Measurements from ENCODE around the gene ARRDC2. TPM values are rescaled to one million over a fixed set of nuclear protein-coding genes. Genes with fewer than 3 reads are reported as not detected.

Gene ARRDC2
- total and polyA plus RNA-seq, 3 experiments from 2014 or later = 33.5 to 45.8 (median 37.1) TPM

- H3K27me3 Mint-ChIP-seq = peaks cover 0 to 2% of the 10 kb centered on the region in 2 donors
- Histone ChIP-seq H3K27ac (ENCODE audit: low read depth, low read length) (no peak overlapping the region), H3K9me3 (ENCODE audit: low read length) (no peaks in the 10 kb centered on the region), H3K4me3 (ENCODE audit: low read length) (no peak overlapping the region), H3K27me3 (ENCODE audit: insufficient read depth, low read length, poor library complexity, severe bottlenecking) (no peaks in the 10 kb centered on the region), H3K4me1 (ENCODE audit: insufficient read depth, low read length) (peaks cover 61% of the 10 kb centered on the region), H3K36me3 (ENCODE audit: insufficient read depth, low read length) (peaks cover 43% of the 10 kb centered on the region)
- no peaks in the 10 kb centered on the region for H3K9me3 Mint-ChIP-seq
- no peak for DNase-seq
- CTCF ChIA-PET = interaction anchor here (0.8 to 9.8 kb wide), 5 partner anchors 8 to 72 kb away, joined by 3 to 168 read pairs (median 4); no protein-coding TSS in a partner anchor
- H3K4me1 Mint-ChIP-seq = peaks cover 31 to 55% (median 54%) of the 10 kb centered on the region in 3 donors
- POLR2A ChIA-PET = interaction anchor here (1.1 to 2.6 kb wide), 4 partner anchors 9 to 35 kb away, joined by 3 to 9 read pairs (median 4); no protein-coding TSS in a partner anchor
- H3K36me3 Mint-ChIP-seq = peaks cover 9 to 71% (median 18%) of the 10 kb centered on the region in 3 donors
- no peak overlapping the region for H3K4me3 Mint-ChIP-seq
- no peak overlapping the region for H3K27ac Mint-ChIP-seq
Observed at GRCh38 chr19:18010149-18010548, 2.2 kb downstream of the ARRDC2 start.

GRCh38 chr19:18013210-18014111 is 5.5 kb downstream of the ARRDC2 start:
- peaks cover 29 to 65% (median 48%) of the 10 kb centered on the region in 3 donors for H3K4me1 Mint-ChIP-seq
- POLR2A ChIA-PET = interaction anchor here (1.0 to 2.1 kb wide), 4 partner anchors 18 to 84 kb away, joined by 3 to 6 read pairs (median 4); partner anchors contain the start of gene MAST3

GRCh38 chr19:18014197-18014596 is 6.2 kb downstream of the ARRDC2 start:
- peak overlapping the region; percentile 23 to 85 (median 66) for H3K4me3 Mint-ChIP-seq

More at GRCh38 chr19:18013210-18014111, 5.5 kb downstream of the ARRDC2 start:
- H3K4me3 Mint-ChIP-seq = peak overlapping the region; percentile 51 to 85 (median 71)
- no peaks in the 10 kb centered on the region for H3K27me3 Mint-ChIP-seq
- peaks cover 48% of the 10 kb centered on the region for H3K36me3 ChIP-seq (ENCODE audit: insufficient read depth, low read length)
- no peaks in the 10 kb centered on the region for H3K9me3 Mint-ChIP-seq
- no peak overlapping the region for H3K4me3 ChIP-seq (ENCODE audit: low read length)
- H3K4me1 ChIP-seq (ENCODE audit: insufficient read depth, low read length) = peaks cover 69% of the 10 kb centered on the region
- H3K9me3 ChIP-seq (ENCODE audit: low read length) = no peaks in the 10 kb centered on the region
- no peak overlapping the region for H3K27ac ChIP-seq (ENCODE audit: low read depth, low read length)
- H3K27me3 ChIP-seq (ENCODE audit: insufficient read depth, low read length, poor library complexity, severe bottlenecking) = no peaks in the 10 kb centered on the region
- H3K36me3 Mint-ChIP-seq = peaks cover 10 to 67% (median 23%) of the 10 kb centered on the region in 3 donors
- CTCF ChIA-PET = interaction anchor here (1.1 to 9.8 kb wide), 3 partner anchors 11 to 46 kb away, joined by 5 to 168 read pairs (median 10); no protein-coding TSS in a partner anchor
- peak overlapping the region; percentile 71 to 97 (median 91) for H3K27ac Mint-ChIP-seq
- DNase-seq = no peak

GRCh38 chr19:18016209-18016910 is 8.4 kb downstream of the ARRDC2 start:
- H3K4me3 Mint-ChIP-seq = no peak overlapping the region
- Histone ChIP-seq H3K4me1 (ENCODE audit: insufficient read depth, low read length) (peaks cover 56% of the 10 kb centered on the region), H3K36me3 (ENCODE audit: insufficient read depth, low read length) (peaks cover 22% of the 10 kb centered on the region), H3K27ac (ENCODE audit: low read depth, low read length) (no peak overlapping the region), H3K9me3 (ENCODE audit: low read length) (no peaks in the 10 kb centered on the region), H3K27me3 (ENCODE audit: insufficient read depth, low read length, poor library complexity, severe bottlenecking) (no peaks in the 10 kb centered on the region), H3K4me3 (ENCODE audit: low read length) (no peak overlapping the region)
- H3K36me3 Mint-ChIP-seq = peaks cover 10 to 39% (median 16%) of the 10 kb centered on the region in 3 donors
- DNase-seq = no peak
- ChIA-PET POLR2A (interaction anchor here (1.5 to 1.6 kb wide), 2 partner anchors 8 to 43 kb away, joined by 3 to 5 read pairs; partner anchors contain the start of gene ARRDC2), CTCF (interaction anchor here (1.0 to 1.8 kb wide), 5 partner anchors 8 to 40 kb away, joined by 3 to 8 read pairs (median 4); partner anchors contain the start of gene ARRDC2)
- H3K9me3 Mint-ChIP-seq = no peaks in the 10 kb centered on the region
- H3K27ac Mint-ChIP-seq = peak overlapping the region in 4 of 8 donors; percentile 29 to 76 (median 52)
- no peaks in the 10 kb centered on the region for H3K27me3 Mint-ChIP-seq
- peaks cover 36 to 70% (median 52%) of the 10 kb centered on the region in 3 donors for H3K4me1 Mint-ChIP-seq

More at GRCh38 chr19:18014197-18014596, 6.2 kb downstream of the ARRDC2 start:
- Mint-ChIP-seq H3K27ac (peak overlapping the region; percentile 71 to 97 (median 91)), H3K4me1 (peaks cover 24 to 62% (median 42%) of the 10 kb centered on the region in 3 donors), H3K9me3 (no peaks in the 10 kb centered on the region), H3K27me3 (no peaks in the 10 kb centered on the region), H3K36me3 (peaks cover 10 to 60% (median 20%) of the 10 kb centered on the region in 3 donors)
- peaks cover 61% of the 10 kb centered on the region for H3K4me1 ChIP-seq (ENCODE audit: insufficient read depth, low read length)
- CTCF ChIA-PET = interaction anchor here (1.8 to 9.8 kb wide), 3 partner anchors 10 to 45 kb away, joined by 8 to 168 read pairs (median 10); no protein-coding TSS in a partner anchor
- no peak overlapping the region for H3K27ac ChIP-seq (ENCODE audit: low read depth, low read length)
- POLR2A ChIA-PET = interaction anchor here (1.1 to 2.1 kb wide), 4 partner anchors 15 to 84 kb away, joined by 3 to 6 read pairs (median 4); partner anchors contain the start of gene MAST3
- H3K4me3 ChIP-seq (ENCODE audit: low read length) = peak overlapping the region; percentile 30
- DNase-seq = peak in 3 of 5 donors; percentile 30 to 84 (median 75)
- no peaks in the 10 kb centered on the region for H3K27me3 ChIP-seq (ENCODE audit: insufficient read depth, low read length, poor library complexity, severe bottlenecking)
- H3K36me3 ChIP-seq (ENCODE audit: insufficient read depth, low read length) = peaks cover 42% of the 10 kb centered on the region
- H3K9me3 ChIP-seq (ENCODE audit: low read length) = no peaks in the 10 kb centered on the region

- Histone ChIP-seq H3K4me1 (ENCODE audit: insufficient read depth, low read length) (peaks cover 68% of the 10 kb centered on the region), H3K4me3 (ENCODE audit: low read length) (no peak overlapping the region), H3K9me3 (ENCODE audit: low read length) (no peaks in the 10 kb centered on the region), H3K27ac (ENCODE audit: low read depth, low read length) (no peak overlapping the region), H3K27me3 (ENCODE audit: insufficient read depth, low read length, poor library complexity, severe bottlenecking) (no peaks in the 10 kb centered on the region), H3K36me3 (ENCODE audit: insufficient read depth, low read length) (peaks cover 19% of the 10 kb centered on the region)
- POLR2A ChIA-PET = interaction anchor here (0.5 to 1.6 kb wide), 3 partner anchors 9 to 245 kb away, joined by 3 to 5 read pairs (median 3); partner anchors contain the start of gene ARRDC2
- Mint-ChIP-seq H3K27ac (peak overlapping the region in 5 of 8 donors; percentile 35 to 94 (median 43)), H3K9me3 (no peaks in the 10 kb centered on the region), H3K4me1 (peaks cover 45 to 80% (median 63%) of the 10 kb centered on the region in 3 donors), H3K36me3 (peaks cover 10 to 30% (median 16%) of the 10 kb centered on the region in 3 donors), H3K4me3 (no peak overlapping the region), H3K27me3 (no peaks in the 10 kb centered on the region)
- no peak for DNase-seq
- CTCF ChIA-PET = interaction anchor here (0.9 to 1.6 kb wide), 5 partner anchors 9 to 42 kb away, joined by 3 to 4 read pairs (median 3); no protein-coding TSS in a partner anchor
Observed at GRCh38 chr19:18017275-18018083, 9.5 kb downstream of the ARRDC2 start.

- no peak overlapping the region for H3K4me3 ChIP-seq (ENCODE audit: low read length)
- ChIA-PET CTCF (no interaction called here), POLR2A (interaction anchor here (0.6 to 1.0 kb wide), 4 partner anchors 8 to 322 kb away, joined by 3 to 7 read pairs (median 4); no protein-coding TSS in a partner anchor)
- no peak for DNase-seq
- H3K4me1 Mint-ChIP-seq = peaks cover 39 to 70% (median 53%) of the 10 kb centered on the region in 3 donors
- no peaks in the 10 kb centered on the region for H3K9me3 Mint-ChIP-seq
- H3K4me1 ChIP-seq (ENCODE audit: insufficient read depth, low read length) = peaks cover 62% of the 10 kb centered on the region
- peak overlapping the region; percentile 59 to 98 (median 86) for H3K27ac Mint-ChIP-seq
- no peaks in the 10 kb centered on the region for H3K9me3 ChIP-seq (ENCODE audit: low read length)
- no peaks in the 10 kb centered on the region for H3K27me3 Mint-ChIP-seq
- H3K4me3 Mint-ChIP-seq = peak overlapping the region in 1 of 7 donors; percentile 29
- no peak overlapping the region for H3K27ac ChIP-seq (ENCODE audit: low read depth, low read length)
- peaks cover 2 to 5% (median 3%) of the 10 kb centered on the region in 3 donors for H3K36me3 Mint-ChIP-seq
- peaks cover 2% of the 10 kb centered on the region for H3K36me3 ChIP-seq (ENCODE audit: insufficient read depth, low read length)
- no peaks in the 10 kb centered on the region for H3K27me3 ChIP-seq (ENCODE audit: insufficient read depth, low read length, poor library complexity, severe bottlenecking)
Observed at GRCh38 chr19:18020212-18021085, 12.5 kb downstream of the ARRDC2 start.
